Liver (tissue), 9 donors: ENCODE measurements around the gene IL17A. TPM values are rescaled to one million over a fixed set of nuclear protein-coding genes. Genes with fewer than 3 reads are reported as not detected.

Source experiments
- DNase-seq: peaks from one replicate; pipeline ENCODE4 v3.0.0-alpha.2; 2017; ENCODE audit warnings: low spot score
- H3K27ac ChIP-seq, 2 donors: one replicate each; pipeline ENCODE4 v1.7.0; 2013; ENCODE audit warnings: inconsistent platforms in 2 of 2, low read length in 2 of 2, control low read depth in 1 of 2, low read depth in 1 of 2, mild to moderate bottlenecking in 1 of 2
- H3K27me3 ChIP-seq, 4 donors: one replicate each; pipeline versions ENCODE4 v1.6.1 to v1.7.0; 2013; ENCODE audit warnings: low read length in 3 of 4, inconsistent platforms in 1 of 4, mild to moderate bottlenecking in 1 of 4, moderate library complexity in 1 of 4; ENCODE audit not compliant: control insufficient read depth in 4 of 4, insufficient read depth in 4 of 4
- H3K36me3 ChIP-seq, 4 donors: one replicate each; pipeline versions ENCODE4 v1.6.1 to v1.7.0; 2013; ENCODE audit warnings: low read length in 3 of 4, mild to moderate bottlenecking in 3 of 4, low read depth in 1 of 4, moderate library complexity in 1 of 4; ENCODE audit not compliant: control insufficient read depth in 4 of 4, insufficient read depth in 3 of 4
- H3K4me1 ChIP-seq, 4 donors: one replicate each; pipeline versions ENCODE4 v1.6.1 to v1.7.0; 2013; ENCODE audit warnings: low read length in 3 of 4, mild to moderate bottlenecking in 3 of 4, moderate library complexity in 1 of 4; ENCODE audit not compliant: control insufficient read depth in 4 of 4, insufficient read depth in 4 of 4
- H3K4me3 ChIP-seq, 3 donors: one replicate each; pipeline versions ENCODE4 v1.6.1 to v1.7.0; 2013; ENCODE audit warnings: low read length in 3 of 3, control low read depth in 1 of 3, low read depth in 1 of 3, mild to moderate bottlenecking in 1 of 3
- H3K9ac ChIP-seq, 2 donors: one replicate each; pipeline ENCODE4 v1.7.0; 2013; ENCODE audit warnings: low read length in 2 of 2, mild to moderate bottlenecking in 2 of 2, moderate library complexity in 2 of 2, control low read depth in 1 of 2, low read depth in 1 of 2
- H3K9me3 ChIP-seq, 4 donors: one replicate each; pipeline versions ENCODE4 v1.6.1 to v1.7.0; 2013; ENCODE audit warnings: low read length in 3 of 4; ENCODE audit not compliant: control insufficient read depth in 4 of 4
- ATF3 ChIP-seq: IDR thresholded peaks from 2 replicates; pipeline ENCODE4 v1.6.1; 2016; ENCODE audit warnings: antibody characterized with exemption
- HNF4A ChIP-seq, 2 donors: conservative IDR thresholded peaks; 2 replicates each; pipeline ENCODE4 v1.6.1; 2016; ENCODE audit warnings: antibody characterized with exemption in 2 of 2, mild to moderate bottlenecking in 2 of 2
- HNF4G ChIP-seq: IDR thresholded peaks from 2 replicates; pipeline ENCODE4 v1.6.1; 2016; ENCODE audit warnings: antibody characterized with exemption
- JUND ChIP-seq, 2 donors: IDR thresholded peaks; 2 replicates each; pipeline ENCODE4 v1.6.1; 2016; ENCODE audit warnings: antibody characterized with exemption in 2 of 2
- NR2F2 ChIP-seq: IDR thresholded peaks from 2 replicates; pipeline ENCODE4 v1.6.1; 2016; ENCODE audit warnings: antibody characterized with exemption
- RAD21 ChIP-seq, 2 donors: IDR thresholded peaks; 2 replicates each; pipeline ENCODE4 v1.6.1; 2016; ENCODE audit warnings: antibody characterized with exemption in 2 of 2, mild to moderate bottlenecking in 2 of 2
- REST ChIP-seq: IDR thresholded peaks from 2 replicates; pipeline ENCODE4 v1.6.1; 2016; ENCODE audit warnings: antibody characterized with exemption, mild to moderate bottlenecking
- RXRA ChIP-seq, 2 donors: IDR thresholded peaks; 2 replicates each; pipeline ENCODE4 v1.6.1; 2017 to 2018; ENCODE audit warnings: antibody characterized with exemption in 2 of 2, mild to moderate bottlenecking in 1 of 2
- SP1 ChIP-seq: IDR thresholded peaks from 2 replicates; pipeline ENCODE4 v1.6.1; 2018; ENCODE audit warnings: antibody characterized with exemption, mild to moderate bottlenecking
- TAF1 ChIP-seq: conservative IDR thresholded peaks from 2 replicates; pipeline ENCODE4 v1.6.1; 2016; ENCODE audit warnings: antibody characterized with exemption, mild to moderate bottlenecking
- YY1 ChIP-seq: IDR thresholded peaks from 2 replicates; pipeline ENCODE4 v1.6.1; 2016; ENCODE audit warnings: antibody characterized with exemption, mild to moderate bottlenecking
- WGBS: extraction: QIAGEN DNeasy Blood & Tissue Kit; methylation state at CpG from one replicate; pipeline ENCODE4 v1.1.7; 2013; 5-methylcytosine and 5-hydroxymethylcytosine counted together
- polyA plus RNA-seq, 2 donors: library from polyadenylated mRNA; stranded (reverse) in 1 of 2; unstranded in 1 of 2; fragments of 200-250 nt in 1 of 2; fragments of >200 nt in 1 of 2; fragmentation: Nextera tagmentation in 1 of 2; extraction: Ambion mirVana in 1 of 2; gene quantifications; one replicate each; pipeline versions ENCODE4 v1.2.1 to v1.2.3, GENCODE V29; 2013 to 2015
- total RNA-seq, 2 donors: library from RNA; depleted of rRNA; stranded (reverse); fragments of >200 nt; gene quantifications; one replicate each; pipeline ENCODE4 v1.2.3, GENCODE V29; 2014
- TF ChIP-seq, protein P1 (sequence below): IDR thresholded peaks from 2 replicates; pipeline ENCODE4 v1.6.1; 2016; ENCODE audit warnings: antibody characterized with exemption
- TF ChIP-seq, protein P2 (sequence below): fragments of 150-350 bp; IDR thresholded peaks from 2 replicates; pipeline ENCODE4 v1.5.1; 2017; ENCODE audit warnings: improper control_type of control experiment, low read depth, low read length; ENCODE audit not compliant: missing input control
- donor health status: healthy.
- donor health status: healthy.
- donor health status: healthy.
- donor health status: healthy.
- donor health status: healthy.

IL17A gene
- total and polyA plus RNA-seq, 4 donors, result not detected

- Histone ChIP-seq H3K4me1 (no peaks in the 10 kb centered on the region), H3K4me3 (no peak overlapping the region), H3K27me3 (no peaks in the 10 kb centered on the region), H3K36me3 (no peaks in the 10 kb centered on the region), H3K27ac (no peak overlapping the region), H3K9me3 (no peaks in the 10 kb centered on the region), H3K9ac (no peak overlapping the region)
- WGBS, result 88% methylated on average over 2 of the region's 2 CpGs
- DNase-seq, result no peak
- no peak for TF ChIP-seq HNF4A (conservative IDR thresholded peaks at IDR 0.05)
These were observed 20.9 kb downstream of the IL17A start for GRCh38 chr6:52207066-52207465.

DNA sequence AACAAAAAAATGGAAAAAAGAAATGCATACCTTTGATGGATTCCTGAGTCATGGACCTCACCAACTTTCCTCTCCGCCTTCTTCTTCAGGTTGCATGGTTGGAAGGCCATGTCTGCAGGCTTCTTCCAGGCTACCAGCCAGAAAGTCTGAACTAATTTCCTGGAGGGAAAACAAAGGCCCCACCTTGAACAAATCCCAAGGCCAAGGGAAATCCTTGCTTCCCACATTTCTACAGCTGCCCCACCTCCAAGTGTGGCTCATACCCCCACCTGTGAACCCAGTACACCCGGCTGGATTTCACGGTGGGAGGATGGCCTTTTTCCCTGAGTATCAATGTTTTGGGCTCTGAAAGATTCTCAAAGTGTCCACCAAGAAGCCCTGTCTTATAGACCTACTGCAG, 22.4 kb downstream of the IL17A start:
- Histone ChIP-seq H3K9me3 (no peaks in the 10 kb centered on the region), H3K9ac (no peak overlapping the region), H3K4me3 (no peak overlapping the region), H3K36me3 (no peaks in the 10 kb centered on the region), H3K4me1 (no peaks in the 10 kb centered on the region), H3K27ac (no peak overlapping the region), H3K27me3 (no peaks in the 10 kb centered on the region)
- WGBS, result 89% methylated on average over 3 of the region's 3 CpGs
- no peak for TF ChIP-seq HNF4G
- no peak for TF ChIP-seq TAF1
- TF ChIP-seq REST, result no peak
- no peak for DNase-seq

GRCh38 chr6:52209770-52210169, 23.6 kb downstream of the IL17A start:
- Histone ChIP-seq H3K4me3 (no peak overlapping the region), H3K9ac (no peak overlapping the region), H3K36me3 (no peaks in the 10 kb centered on the region), H3K9me3 (no peaks in the 10 kb centered on the region), H3K4me1 (no peaks in the 10 kb centered on the region), H3K27me3 (no peaks in the 10 kb centered on the region), H3K27ac (no peak overlapping the region)
- 72% methylated on average over 2 of the region's 2 CpGs for WGBS
- TF ChIP-seq, protein P1, sequence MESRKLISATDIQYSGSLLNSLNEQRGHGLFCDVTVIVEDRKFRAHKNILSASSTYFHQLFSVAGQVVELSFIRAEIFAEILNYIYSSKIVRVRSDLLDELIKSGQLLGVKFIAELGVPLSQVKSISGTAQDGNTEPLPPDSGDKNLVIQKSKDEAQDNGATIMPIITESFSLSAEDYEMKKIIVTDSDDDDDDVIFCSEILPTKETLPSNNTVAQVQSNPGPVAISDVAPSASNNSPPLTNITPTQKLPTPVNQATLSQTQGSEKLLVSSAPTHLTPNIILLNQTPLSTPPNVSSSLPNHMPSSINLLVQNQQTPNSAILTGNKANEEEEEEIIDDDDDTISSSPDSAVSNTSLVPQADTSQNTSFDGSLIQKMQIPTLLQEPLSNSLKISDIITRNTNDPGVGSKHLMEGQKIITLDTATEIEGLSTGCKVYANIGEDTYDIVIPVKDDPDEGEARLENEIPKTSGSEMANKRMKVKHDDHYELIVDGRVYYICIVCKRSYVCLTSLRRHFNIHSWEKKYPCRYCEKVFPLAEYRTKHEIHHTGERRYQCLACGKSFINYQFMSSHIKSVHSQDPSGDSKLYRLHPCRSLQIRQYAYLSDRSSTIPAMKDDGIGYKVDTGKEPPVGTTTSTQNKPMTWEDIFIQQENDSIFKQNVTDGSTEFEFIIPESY, result no peak
- no peak for TF ChIP-seq SP1
- no peak for TF ChIP-seq JUND (IDR thresholded peaks at IDR 0.05)
- no peak for TF ChIP-seq YY1
- TF ChIP-seq, protein P2, sequence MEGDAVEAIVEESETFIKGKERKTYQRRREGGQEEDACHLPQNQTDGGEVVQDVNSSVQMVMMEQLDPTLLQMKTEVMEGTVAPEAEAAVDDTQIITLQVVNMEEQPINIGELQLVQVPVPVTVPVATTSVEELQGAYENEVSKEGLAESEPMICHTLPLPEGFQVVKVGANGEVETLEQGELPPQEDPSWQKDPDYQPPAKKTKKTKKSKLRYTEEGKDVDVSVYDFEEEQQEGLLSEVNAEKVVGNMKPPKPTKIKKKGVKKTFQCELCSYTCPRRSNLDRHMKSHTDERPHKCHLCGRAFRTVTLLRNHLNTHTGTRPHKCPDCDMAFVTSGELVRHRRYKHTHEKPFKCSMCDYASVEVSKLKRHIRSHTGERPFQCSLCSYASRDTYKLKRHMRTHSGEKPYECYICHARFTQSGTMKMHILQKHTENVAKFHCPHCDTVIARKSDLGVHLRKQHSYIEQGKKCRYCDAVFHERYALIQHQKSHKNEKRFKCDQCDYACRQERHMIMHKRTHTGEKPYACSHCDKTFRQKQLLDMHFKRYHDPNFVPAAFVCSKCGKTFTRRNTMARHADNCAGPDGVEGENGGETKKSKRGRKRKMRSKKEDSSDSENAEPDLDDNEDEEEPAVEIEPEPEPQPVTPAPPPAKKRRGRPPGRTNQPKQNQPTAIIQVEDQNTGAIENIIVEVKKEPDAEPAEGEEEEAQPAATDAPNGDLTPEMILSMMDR, result no peak
- TF ChIP-seq NR2F2, result no peak
- TF ChIP-seq REST, result no peak
- no peak for TF ChIP-seq ATF3
- no peak for TF ChIP-seq TAF1
- TF ChIP-seq RXRA (IDR thresholded peaks at IDR 0.05), result no peak
- no peak for TF ChIP-seq RAD21 (IDR thresholded peaks at IDR 0.05)
- DNase-seq, result no peak
